GM12801 (cell line): ENCODE data around the gene KAT6B.

Source experiments
- CTCF ChIP-seq: IDR thresholded peaks from one replicate; pipeline ENCODE4 v1.5.1; 2011; ENCODE audit warnings: control low read depth; ENCODE audit not compliant: insufficient read length; ENCODE audit errors: extremely low read depth

Gene KAT6B

DNA sequence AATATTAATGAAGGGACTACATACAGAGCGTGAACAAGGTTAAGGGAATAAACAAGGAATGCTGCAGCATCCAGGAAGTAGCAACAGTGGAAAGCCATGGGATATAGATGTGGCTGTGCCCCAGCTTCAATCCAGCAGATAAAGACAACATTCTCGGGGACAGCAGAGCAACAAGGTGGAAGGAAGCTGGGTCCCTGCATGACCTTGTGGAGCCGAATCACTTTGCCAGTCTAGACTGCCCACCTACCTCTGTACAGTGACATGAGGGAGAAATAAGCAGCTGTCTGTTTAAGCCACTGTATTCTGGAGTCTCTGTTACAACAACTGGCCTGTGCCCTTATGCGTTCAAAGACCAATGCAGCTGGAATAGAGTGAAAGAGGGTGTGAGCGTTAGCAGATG, 255.0 kb downstream of the KAT6B start:
- TF ChIP-seq CTCF = no peak
